ENCODE measurements around the gene RPL32.

- TF ChIP-seq, protein P1, sequence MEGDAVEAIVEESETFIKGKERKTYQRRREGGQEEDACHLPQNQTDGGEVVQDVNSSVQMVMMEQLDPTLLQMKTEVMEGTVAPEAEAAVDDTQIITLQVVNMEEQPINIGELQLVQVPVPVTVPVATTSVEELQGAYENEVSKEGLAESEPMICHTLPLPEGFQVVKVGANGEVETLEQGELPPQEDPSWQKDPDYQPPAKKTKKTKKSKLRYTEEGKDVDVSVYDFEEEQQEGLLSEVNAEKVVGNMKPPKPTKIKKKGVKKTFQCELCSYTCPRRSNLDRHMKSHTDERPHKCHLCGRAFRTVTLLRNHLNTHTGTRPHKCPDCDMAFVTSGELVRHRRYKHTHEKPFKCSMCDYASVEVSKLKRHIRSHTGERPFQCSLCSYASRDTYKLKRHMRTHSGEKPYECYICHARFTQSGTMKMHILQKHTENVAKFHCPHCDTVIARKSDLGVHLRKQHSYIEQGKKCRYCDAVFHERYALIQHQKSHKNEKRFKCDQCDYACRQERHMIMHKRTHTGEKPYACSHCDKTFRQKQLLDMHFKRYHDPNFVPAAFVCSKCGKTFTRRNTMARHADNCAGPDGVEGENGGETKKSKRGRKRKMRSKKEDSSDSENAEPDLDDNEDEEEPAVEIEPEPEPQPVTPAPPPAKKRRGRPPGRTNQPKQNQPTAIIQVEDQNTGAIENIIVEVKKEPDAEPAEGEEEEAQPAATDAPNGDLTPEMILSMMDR (tag by site-specific recombination; IDR thresholded peaks at IDR 0.05) = no peak
- TF ChIP-seq HOXA7 (CRISPR knock-in tag; IDR thresholded peaks at IDR 0.05; ENCODE audit: borderline replicate concordance) = no peak
- TF ChIP-seq SP3 (tag by site-specific recombination; IDR thresholded peaks at IDR 0.05) = no peak
- no peak for TF ChIP-seq ZNF175 (tag by site-specific recombination; IDR thresholded peaks at IDR 0.05)
- TF ChIP-seq TSHZ1 (tag by site-specific recombination; IDR thresholded peaks at IDR 0.05; ENCODE audit: borderline replicate concordance) = no peak
- TF ChIP-seq SP2 (tag by site-specific recombination; IDR thresholded peaks at IDR 0.05) = no peak
- TF ChIP-seq ZNF138 (tag by site-specific recombination; IDR thresholded peaks at IDR 0.05; ENCODE audit: borderline replicate concordance) = no peak
- no peak for TF ChIP-seq ZBTB21 (tag by site-specific recombination; IDR thresholded peaks at IDR 0.05)
- no peak for TF ChIP-seq ZNF561 (tag by site-specific recombination; IDR thresholded peaks at IDR 0.05; ENCODE audit: borderline replicate concordance)
Measured at GRCh38 chr3:12824299-12824698, 17.1 kb downstream of the RPL32 start.
